ENCODE results near the gene ARL8A. TPM values are rescaled to one million over a fixed set of nuclear protein-coding genes. Genes with fewer than 3 reads are reported as not detected.
"Not testable (repeated sequence)": the region's sequence is repeated elsewhere in the genome, so short reads cannot be mapped to it uniquely, and the experiment has no call there.

The ARL8A gene
- total RNA-seq, 3 donors from 2014 or later: 48.9 to 55.0 (median 52.1) TPM

- peaks cover 16% of the 10 kb centered on the region for H3K36me3 Mint-ChIP-seq (ENCODE audit: insufficient read depth)
Observed at GRCh38 chr1:202145068-202145743, 669 bp upstream of the ARL8A start.

GRCh38 chr1:202143768-202144401 lies 652 bp downstream of the ARL8A start:
- Mint-ChIP-seq H3K4me1 (ENCODE audit: low read depth) (peaks cover 36% of the 10 kb centered on the region), H3K36me3 (ENCODE audit: insufficient read depth) (peaks cover 8% of the 10 kb centered on the region), H3K4me3 (peak overlapping the region; percentile 91), H3K9me3 (no peaks in the 10 kb centered on the region), H3K27me3 (ENCODE audit: low read depth) (no peaks in the 10 kb centered on the region)
- ATAC-seq (peak; percentile 62 to 65), DNase-seq (no peak)

More at GRCh38 chr1:202145068-202145743, 669 bp upstream of the ARL8A start:
- Mint-ChIP-seq H3K27me3 (ENCODE audit: low read depth) (no peaks in the 10 kb centered on the region), H3K4me1 (ENCODE audit: low read depth) (peaks cover 34% of the 10 kb centered on the region), H3K4me3 (peak overlapping the region; percentile 83), H3K9me3 (no peaks in the 10 kb centered on the region)
- DNase-seq (no peak), ATAC-seq (peak; percentile 19 to 36)

GRCh38 chr1:202143011-202143767 lies 1.3 kb downstream of the ARL8A start:
- H3K27me3 Mint-ChIP-seq (ENCODE audit: low read depth): no peaks in the 10 kb centered on the region
- H3K9me3 Mint-ChIP-seq: no peaks in the 10 kb centered on the region
- peaks cover 37% of the 10 kb centered on the region for H3K4me1 Mint-ChIP-seq (ENCODE audit: low read depth)
- ATAC-seq (peak; percentile 10 to 23), DNase-seq (no peak)
- H3K36me3 Mint-ChIP-seq (ENCODE audit: insufficient read depth): peaks cover 5% of the 10 kb centered on the region
- H3K4me3 Mint-ChIP-seq: peak overlapping the region; percentile 91

GRCh38 chr1:202141468-202141867 lies 3.1 kb downstream of the ARL8A start:
- peaks cover 36% of the 10 kb centered on the region for H3K4me1 Mint-ChIP-seq (ENCODE audit: low read depth)
- not testable (repeated sequence) for ATAC-seq; H3K4me3 Mint-ChIP-seq; H3K9me3 Mint-ChIP-seq; DNase-seq; H3K27me3 Mint-ChIP-seq (ENCODE audit: low read depth); H3K36me3 Mint-ChIP-seq (ENCODE audit: insufficient read depth)

- ATAC-seq (no peak), DNase-seq (no peak)
- Mint-ChIP-seq H3K36me3 (ENCODE audit: insufficient read depth) (peaks cover 2% of the 10 kb centered on the region), H3K27me3 (ENCODE audit: low read depth) (no peaks in the 10 kb centered on the region), H3K4me3 (no peak overlapping the region), H3K9me3 (no peaks in the 10 kb centered on the region), H3K4me1 (ENCODE audit: low read depth) (peaks cover 36% of the 10 kb centered on the region)
Observed at GRCh38 chr1:202140833-202141232, 3.7 kb downstream of the ARL8A start.

- peaks cover 6% of the 10 kb centered on the region for H3K4me1 Mint-ChIP-seq (ENCODE audit: low read depth)
- DNase-seq: peak; percentile 42
- peak; percentile 86 for ATAC-seq
Observed at GRCh38 chr1:202135221-202135721, 9.3 kb downstream of the ARL8A start.

GRCh38 chr1:202134645-202135172 lies 9.8 kb downstream of the ARL8A start:
- Mint-ChIP-seq H3K27me3 (ENCODE audit: low read depth) (no peaks in the 10 kb centered on the region), H3K4me1 (ENCODE audit: low read depth) (peaks cover 6% of the 10 kb centered on the region), H3K4me3 (no peak overlapping the region), H3K36me3 (ENCODE audit: insufficient read depth) (peaks cover 6% of the 10 kb centered on the region), H3K9me3 (no peaks in the 10 kb centered on the region)
- ATAC-seq (peak in 1 of 2 donors; percentile 9), DNase-seq (no peak)

More at GRCh38 chr1:202135221-202135721, 9.3 kb downstream of the ARL8A start:
- Mint-ChIP-seq H3K36me3 (ENCODE audit: insufficient read depth) (peaks cover 6% of the 10 kb centered on the region), H3K9me3 (no peaks in the 10 kb centered on the region), H3K27me3 (ENCODE audit: low read depth) (no peaks in the 10 kb centered on the region), H3K4me3 (no peak overlapping the region)

- no peaks in the 10 kb centered on the region for H3K9me3 Mint-ChIP-seq
- ATAC-seq: no peak
- no peak for DNase-seq
- H3K27me3 Mint-ChIP-seq (ENCODE audit: low read depth): no peaks in the 10 kb centered on the region
- H3K4me1 Mint-ChIP-seq (ENCODE audit: low read depth): peaks cover 4% of the 10 kb centered on the region
- H3K36me3 Mint-ChIP-seq (ENCODE audit: insufficient read depth): peaks cover 6% of the 10 kb centered on the region
- H3K4me3 Mint-ChIP-seq: no peak overlapping the region
Observed at GRCh38 chr1:202133989-202134388, 10.5 kb downstream of the ARL8A start.

GRCh38 chr1:202133496-202133895 lies 11.0 kb downstream of the ARL8A start:
- Mint-ChIP-seq H3K27me3 (ENCODE audit: low read depth) (no peaks in the 10 kb centered on the region), H3K9me3 (no peaks in the 10 kb centered on the region), H3K4me3 (no peak overlapping the region), H3K4me1 (ENCODE audit: low read depth) (peaks cover 2% of the 10 kb centered on the region), H3K36me3 (ENCODE audit: insufficient read depth) (peaks cover 6% of the 10 kb centered on the region)
- DNase-seq (no peak), ATAC-seq (no peak)

- DNase-seq (no peak), ATAC-seq (no peak)
- H3K4me3 Mint-ChIP-seq: no peak overlapping the region
- H3K36me3 Mint-ChIP-seq (ENCODE audit: insufficient read depth): peaks cover 4% of the 10 kb centered on the region
- no peaks in the 10 kb centered on the region for H3K27me3 Mint-ChIP-seq (ENCODE audit: low read depth)
- H3K4me1 Mint-ChIP-seq (ENCODE audit: low read depth): peaks cover 2% of the 10 kb centered on the region
- H3K9me3 Mint-ChIP-seq: no peaks in the 10 kb centered on the region
Observed at GRCh38 chr1:202133001-202133400, 11.5 kb downstream of the ARL8A start.

- H3K27me3 Mint-ChIP-seq (ENCODE audit: low read depth): peaks cover 1% of the 10 kb centered on the region
- peaks cover 4% of the 10 kb centered on the region for H3K36me3 Mint-ChIP-seq (ENCODE audit: insufficient read depth)
- no peak for DNase-seq
- peaks cover 2% of the 10 kb centered on the region for H3K4me1 Mint-ChIP-seq (ENCODE audit: low read depth)
- no peak for ATAC-seq
- no peak overlapping the region for H3K4me3 Mint-ChIP-seq
- no peaks in the 10 kb centered on the region for H3K9me3 Mint-ChIP-seq
Observed at GRCh38 chr1:202131956-202132821, 12.3 kb downstream of the ARL8A start.

- DNase-seq (no peak), ATAC-seq (no peak)
- peaks cover 4% of the 10 kb centered on the region for H3K36me3 Mint-ChIP-seq (ENCODE audit: insufficient read depth)
- peaks cover 2% of the 10 kb centered on the region for H3K4me1 Mint-ChIP-seq (ENCODE audit: low read depth)
- no peaks in the 10 kb centered on the region for H3K9me3 Mint-ChIP-seq
- peaks cover 3% of the 10 kb centered on the region for H3K27me3 Mint-ChIP-seq (ENCODE audit: low read depth)
- H3K4me3 Mint-ChIP-seq: no peak overlapping the region
Observed at GRCh38 chr1:202130816-202131522, 13.6 kb downstream of the ARL8A start.

GRCh38 chr1:202130297-202130721 lies 14.2 kb downstream of the ARL8A start:
- peaks cover 4% of the 10 kb centered on the region for H3K36me3 Mint-ChIP-seq (ENCODE audit: insufficient read depth)
- ATAC-seq: no peak
- H3K4me1 Mint-ChIP-seq (ENCODE audit: low read depth): peaks cover 2% of the 10 kb centered on the region
- DNase-seq: no peak
- H3K4me3 Mint-ChIP-seq: no peak overlapping the region
- no peaks in the 10 kb centered on the region for H3K9me3 Mint-ChIP-seq
- peaks cover 7% of the 10 kb centered on the region for H3K27me3 Mint-ChIP-seq (ENCODE audit: low read depth)
